ENCODE data around the gene KIRREL3. TPM values are rescaled to one million over a fixed set of nuclear protein-coding genes. Genes with fewer than 3 reads are reported as not detected.

The KIRREL3 gene
- polyA plus RNA-seq, 1 donor (not counting 4 experiments of a cell fraction or from before 2014, with no cell fraction given) = 0.04 TPM

GRCh38 chr11:126477535-126478305 lies 522.9 kb downstream of the KIRREL3 start:
- Histone ChIP-seq H3K79me2 (ENCODE audit: control insufficient read depth, insufficient read depth, low read length) (no peaks in the 10 kb centered on the region), H3K9ac (ENCODE audit: control insufficient read depth, extremely low read depth, insufficient read depth, low read length) (no peak overlapping the region), H3K9me1 (ENCODE audit: control insufficient read depth, extremely low read depth, insufficient read depth, low read length) (no peaks in the 10 kb centered on the region), H3K27me3 (ENCODE audit: control insufficient read depth, extremely low read depth, insufficient read depth, low read length) (no peaks in the 10 kb centered on the region), H2AFZ (ENCODE audit: control insufficient read depth, low read length) (no peak overlapping the region), H3K4me1 (ENCODE audit: control insufficient read depth, extremely low read depth, insufficient read depth, low read length) (peaks cover 4% of the 10 kb centered on the region), H3K36me3 (ENCODE audit: control insufficient read depth in 2 of 2, extremely low read depth in 1 of 2, insufficient read depth in 2 of 2, low read length in 2 of 2) (no peaks in the 10 kb centered on the region), H3K4me3 (ENCODE audit: control insufficient read depth in 2 of 3, extremely low read depth in 1 of 3, insufficient read depth in 2 of 3, low read depth in 1 of 3, low read length in 3 of 3) (no peak overlapping the region), H4K20me1 (ENCODE audit: control insufficient read depth, extremely low read depth, insufficient read depth, low read length) (no peaks in the 10 kb centered on the region), H3K27ac (ENCODE audit: control insufficient read depth, insufficient read depth, low read length) (no peak overlapping the region), H3K9me3 (ENCODE audit: control insufficient read depth, low read depth, low read length) (no peaks in the 10 kb centered on the region), H3K4me2 (ENCODE audit: control insufficient read depth, extremely low read depth, insufficient read depth, low read depth, low read length) (no peak overlapping the region)
- dilution Hi-C loops (cut with MboI; ENCODE audit: extremely low pct_ligation_motif_present, low sequenced_read_pairs) = no loop called here
- DNase-seq (ENCODE audit: low read depth, low spot score) (no peak), FAIRE-seq (no peak)
- TF ChIP-seq, protein P1, sequence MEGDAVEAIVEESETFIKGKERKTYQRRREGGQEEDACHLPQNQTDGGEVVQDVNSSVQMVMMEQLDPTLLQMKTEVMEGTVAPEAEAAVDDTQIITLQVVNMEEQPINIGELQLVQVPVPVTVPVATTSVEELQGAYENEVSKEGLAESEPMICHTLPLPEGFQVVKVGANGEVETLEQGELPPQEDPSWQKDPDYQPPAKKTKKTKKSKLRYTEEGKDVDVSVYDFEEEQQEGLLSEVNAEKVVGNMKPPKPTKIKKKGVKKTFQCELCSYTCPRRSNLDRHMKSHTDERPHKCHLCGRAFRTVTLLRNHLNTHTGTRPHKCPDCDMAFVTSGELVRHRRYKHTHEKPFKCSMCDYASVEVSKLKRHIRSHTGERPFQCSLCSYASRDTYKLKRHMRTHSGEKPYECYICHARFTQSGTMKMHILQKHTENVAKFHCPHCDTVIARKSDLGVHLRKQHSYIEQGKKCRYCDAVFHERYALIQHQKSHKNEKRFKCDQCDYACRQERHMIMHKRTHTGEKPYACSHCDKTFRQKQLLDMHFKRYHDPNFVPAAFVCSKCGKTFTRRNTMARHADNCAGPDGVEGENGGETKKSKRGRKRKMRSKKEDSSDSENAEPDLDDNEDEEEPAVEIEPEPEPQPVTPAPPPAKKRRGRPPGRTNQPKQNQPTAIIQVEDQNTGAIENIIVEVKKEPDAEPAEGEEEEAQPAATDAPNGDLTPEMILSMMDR (optimal IDR thresholded peaks at IDR 0.05 in 1 of 3, IDR thresholded peaks at IDR 0.05 in 1 of 3, conservative IDR thresholded peaks at IDR 0.05 in 1 of 3; ENCODE audit: extremely low read depth in 1 of 3, insufficient read depth in 2 of 3, low read length in 3 of 3) = no peak
- TF ChIP-seq EZH2 (IDR thresholded peaks at IDR 0.05; ENCODE audit: low read length) = no peak

DNA sequence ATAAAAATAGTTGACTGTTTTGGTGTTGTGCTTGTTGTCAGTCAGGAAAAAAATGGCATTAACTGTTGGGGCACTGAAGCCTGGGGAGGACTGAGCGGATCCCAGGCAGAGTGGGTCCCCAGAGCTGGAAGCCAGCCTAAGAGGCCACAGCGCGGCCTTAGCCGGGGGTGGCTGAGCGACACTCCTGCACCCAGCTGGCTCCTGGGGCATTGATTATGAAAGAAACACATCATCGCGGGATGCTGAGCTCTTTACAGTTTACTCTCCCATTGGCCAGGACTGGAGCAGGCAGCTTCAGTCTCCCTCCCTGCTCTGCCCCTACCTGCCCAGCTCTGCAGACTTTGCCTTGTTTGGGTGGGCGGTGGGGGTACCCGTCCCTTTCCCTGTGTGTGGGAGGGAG lies 523.6 kb downstream of the KIRREL3 start:
- dilution Hi-C loops (cut with MboI; ENCODE audit: extremely low pct_ligation_motif_present, low sequenced_read_pairs) = no loop called here
- Histone ChIP-seq H3K79me2 (ENCODE audit: control insufficient read depth, insufficient read depth, low read length) (no peaks in the 10 kb centered on the region), H3K4me1 (ENCODE audit: control insufficient read depth, extremely low read depth, insufficient read depth, low read length) (peaks cover 4% of the 10 kb centered on the region), H3K27me3 (ENCODE audit: control insufficient read depth, extremely low read depth, insufficient read depth, low read length) (no peaks in the 10 kb centered on the region), H4K20me1 (ENCODE audit: control insufficient read depth, extremely low read depth, insufficient read depth, low read length) (no peaks in the 10 kb centered on the region), H3K4me3 (ENCODE audit: control insufficient read depth in 2 of 3, extremely low read depth in 1 of 3, insufficient read depth in 2 of 3, low read depth in 1 of 3, low read length in 3 of 3) (no peak overlapping the region), H3K4me2 (ENCODE audit: control insufficient read depth, extremely low read depth, insufficient read depth, low read depth, low read length) (no peak overlapping the region), H3K27ac (ENCODE audit: control insufficient read depth, insufficient read depth, low read length) (no peak overlapping the region), H2AFZ (ENCODE audit: control insufficient read depth, low read length) (no peak overlapping the region), H3K9me3 (ENCODE audit: control insufficient read depth, low read depth, low read length) (no peaks in the 10 kb centered on the region), H3K9me1 (ENCODE audit: control insufficient read depth, extremely low read depth, insufficient read depth, low read length) (no peaks in the 10 kb centered on the region), H3K36me3 (ENCODE audit: control insufficient read depth in 2 of 2, extremely low read depth in 1 of 2, insufficient read depth in 2 of 2, low read length in 2 of 2) (no peaks in the 10 kb centered on the region), H3K9ac (ENCODE audit: control insufficient read depth, extremely low read depth, insufficient read depth, low read length) (no peak overlapping the region)
- TF ChIP-seq, protein P1 (optimal IDR thresholded peaks at IDR 0.05 in 1 of 3, IDR thresholded peaks at IDR 0.05 in 1 of 3, conservative IDR thresholded peaks at IDR 0.05 in 1 of 3; ENCODE audit: extremely low read depth in 1 of 3, insufficient read depth in 2 of 3, low read length in 3 of 3) = no peak
- no peak for TF ChIP-seq EZH2 (IDR thresholded peaks at IDR 0.05; ENCODE audit: low read length)
- DNase-seq (ENCODE audit: low read depth, low spot score) (no peak), FAIRE-seq (no peak)
